ENCODE data around the gene MKKS.

- TF ChIP-seq CTCF (IDR thresholded peaks at IDR 0.05; ENCODE audit: borderline replicate concordance, extremely low read depth, low read length, poor library complexity, severe bottlenecking) (no peak), EZH2 (IDR thresholded peaks at IDR 0.05; ENCODE audit: borderline replicate concordance, low read depth, low read length, severe bottlenecking) (no peak)
Measured at GRCh38 chr20:10478930-10479329, 44.9 kb upstream of the MKKS start.
